SU-DHL-6 (cell line): ENCODE measurements around the gene CD180.

Experiments used
- H2AFZ ChIP-seq: fragments of 200-600 bp; sonication (generic); 2 replicates; pipeline ENCODE4 v1.6.1; 2014; ENCODE audit warnings: low read depth, mild to moderate bottlenecking, moderate library complexity, mixed read lengths, antibody characterized with exemption, low read length; ENCODE audit not compliant: severe bottlenecking
- H3F3A ChIP-seq: fragments of 200-600 bp; shearing (Covaris generic); 2 replicates; pipeline ENCODE4 v1.6.0; 2016; ENCODE audit warnings: antibody characterized with exemption, mild to moderate bottlenecking; ENCODE audit not compliant: insufficient read depth
- H3K27ac ChIP-seq: fragments of 200-600 bp; sonication (generic); 2 replicates; pipeline ENCODE4 v1.5.1; 2016; ENCODE audit warnings: low read depth, mild to moderate bottlenecking, low read length, moderate library complexity, mixed read lengths
- H3K27me3 ChIP-seq: fragments of 200-600 bp; sonication (generic), shearing (Covaris generic); 2 replicates; pipeline ENCODE4 v1.6.0; 2014; ENCODE audit warnings: mild to moderate bottlenecking, low read length
- H3K36me3 ChIP-seq: fragments of 200-600 bp; sonication (generic); 2 replicates; pipeline ENCODE4 v1.6.1; 2014; ENCODE audit warnings: mild to moderate bottlenecking, low read length, mixed read lengths
- H3K4me2 ChIP-seq: fragments of 300-600, 200-600 bp; shearing (Covaris generic), sonication (generic); 2 replicates; pipeline ENCODE4 v1.6.0; 2014; ENCODE audit warnings: low read length, low read depth, mild to moderate bottlenecking; ENCODE audit not compliant: poor library complexity, severe bottlenecking
- H3K4me3 ChIP-seq: fragments of 200-600 bp; sonication (generic); 2 replicates; pipeline ENCODE4 v1.5.1; 2014; ENCODE audit warnings: antibody characterized with exemption, low read length, mild to moderate bottlenecking, mixed read lengths; ENCODE audit not compliant: insufficient read depth, poor library complexity, severe bottlenecking
- H3K79me2 ChIP-seq: fragments of 200-600 bp; sonication (generic); 2 replicates; pipeline ENCODE4 v1.6.1; 2014; ENCODE audit warnings: mild to moderate bottlenecking, low read length, moderate library complexity; ENCODE audit not compliant: insufficient read depth
- H3K9ac ChIP-seq: fragments of 200-600 bp; sonication (generic); 2 replicates; pipeline ENCODE4 v1.7.0; 2014; ENCODE audit warnings: mild to moderate bottlenecking, low read length
- H3K9me2 ChIP-seq: fragments of 200-600 bp; sonication (generic); replicated peaks from 2 replicates; pipeline ENCODE4 v1.6.1; 2014; ENCODE audit warnings: low read length; ENCODE audit not compliant: insufficient read depth
- H3K9me3 ChIP-seq: fragments of 200-600 bp; sonication (generic); 2 replicates; pipeline ENCODE4 v1.6.1; 2014; ENCODE audit warnings: low read length, mixed read lengths; ENCODE audit not compliant: insufficient read depth
- H4K20me1 ChIP-seq: fragments of 200-600 bp; sonication (generic); 2 replicates; pipeline ENCODE4 v1.6.1; 2014; ENCODE audit warnings: low read depth, mild to moderate bottlenecking, antibody characterized with exemption, low read length, moderate library complexity, mixed read lengths
- CTCF ChIP-seq: fragments of 200-600 bp; sonication (generic); IDR thresholded peaks from one replicate; pipeline ENCODE4 v1.5.1; 2017; ENCODE audit warnings: antibody characterized with exemption, mild to moderate bottlenecking, low read length, moderate library complexity; ENCODE audit not compliant: insufficient read depth, poor library complexity, severe bottlenecking
- EZH2phosphoT487 ChIP-seq: fragments of 200-600 bp; sonication (generic), shearing (Covaris generic); conservative IDR thresholded peaks from 2 replicates; pipeline ENCODE4 v1.6.1; 2018; ENCODE audit warnings: mild to moderate bottlenecking, antibody characterized with exemption, low read length, moderate library complexity, mixed read lengths

CD180 gene

GRCh38 chr5:67241326-67241725, 44.7 kb upstream of the CD180 start:
- TF ChIP-seq EZH2phosphoT487 (no peak), CTCF (no peak)
- Histone ChIP-seq H2AFZ (no peak overlapping the region), H3K4me2 (no peak overlapping the region), H3K36me3 (no peaks in the 10 kb centered on the region), H3K9me2 (no peaks in the 10 kb centered on the region), H3K9ac (no peak overlapping the region), H3K27me3 (no peaks in the 10 kb centered on the region), H3K9me3 (no peaks in the 10 kb centered on the region), H3F3A (no peaks in the 10 kb centered on the region), H3K79me2 (no peaks in the 10 kb centered on the region), H4K20me1 (no peaks in the 10 kb centered on the region), H3K4me3 (no peak overlapping the region), H3K27ac (no peak overlapping the region)

DNA sequence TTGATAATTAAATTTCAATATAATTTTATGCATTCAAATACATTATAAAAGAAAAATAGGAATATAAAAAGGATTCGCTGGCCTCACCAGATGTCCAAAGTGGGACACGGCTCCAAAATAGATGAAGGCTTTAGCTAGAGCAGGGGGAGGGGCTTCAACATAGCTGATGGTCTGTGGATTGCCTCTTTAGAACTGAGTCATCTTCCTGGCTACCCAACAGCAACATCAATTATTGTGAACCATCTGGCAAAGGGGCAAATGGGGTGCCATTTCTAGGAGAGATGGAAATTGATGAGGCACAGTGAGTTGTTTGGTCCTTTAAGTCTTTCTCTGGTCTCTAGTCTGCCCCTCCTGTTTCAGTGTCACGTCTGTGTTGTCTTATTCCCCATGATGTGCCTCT, 44.2 kb upstream of the CD180 start:
- Histone ChIP-seq H2AFZ (no peak overlapping the region), H4K20me1 (no peaks in the 10 kb centered on the region), H3K27ac (no peak overlapping the region), H3K79me2 (no peaks in the 10 kb centered on the region), H3K9me3 (no peaks in the 10 kb centered on the region), H3K9me2 (no peaks in the 10 kb centered on the region), H3K4me2 (no peak overlapping the region), H3K36me3 (no peaks in the 10 kb centered on the region), H3F3A (no peaks in the 10 kb centered on the region), H3K27me3 (no peaks in the 10 kb centered on the region), H3K4me3 (no peak overlapping the region), H3K9ac (no peak overlapping the region)
- TF ChIP-seq EZH2phosphoT487 (no peak), CTCF (no peak)

DNA sequence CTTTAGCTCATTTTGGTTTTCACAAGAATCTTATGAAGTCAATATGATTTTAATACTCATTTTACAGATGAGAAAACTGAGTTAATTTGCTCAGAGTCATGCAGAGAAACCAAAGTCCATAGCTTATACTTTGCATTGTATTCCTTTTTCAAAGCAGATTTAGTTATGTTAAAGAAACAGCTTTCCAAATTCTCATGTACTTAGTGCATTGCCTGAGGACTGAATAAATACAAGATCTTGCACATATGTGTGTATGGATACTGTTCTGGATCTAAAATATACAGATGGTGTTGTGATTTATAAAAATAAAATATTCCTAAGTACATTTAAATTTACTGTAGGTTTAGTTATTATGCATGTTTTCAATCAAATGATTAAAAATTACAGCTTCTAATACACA, 43.5 kb upstream of the CD180 start:
- H2AFZ ChIP-seq: no peak overlapping the region
- no peaks in the 10 kb centered on the region for H4K20me1 ChIP-seq
- no peaks in the 10 kb centered on the region for H3K36me3 ChIP-seq
- no peak overlapping the region for H3K4me3 ChIP-seq
- TF ChIP-seq CTCF (no peak), EZH2phosphoT487 (no peak)
- H3K9ac ChIP-seq: no peak overlapping the region
- no peaks in the 10 kb centered on the region for H3K79me2 ChIP-seq
- H3F3A ChIP-seq: no peaks in the 10 kb centered on the region
- H3K9me3 ChIP-seq: no peaks in the 10 kb centered on the region
- H3K9me2 ChIP-seq: no peaks in the 10 kb centered on the region
- H3K4me2 ChIP-seq: no peak overlapping the region
- H3K27ac ChIP-seq: no peak overlapping the region
- no peaks in the 10 kb centered on the region for H3K27me3 ChIP-seq

DNA sequence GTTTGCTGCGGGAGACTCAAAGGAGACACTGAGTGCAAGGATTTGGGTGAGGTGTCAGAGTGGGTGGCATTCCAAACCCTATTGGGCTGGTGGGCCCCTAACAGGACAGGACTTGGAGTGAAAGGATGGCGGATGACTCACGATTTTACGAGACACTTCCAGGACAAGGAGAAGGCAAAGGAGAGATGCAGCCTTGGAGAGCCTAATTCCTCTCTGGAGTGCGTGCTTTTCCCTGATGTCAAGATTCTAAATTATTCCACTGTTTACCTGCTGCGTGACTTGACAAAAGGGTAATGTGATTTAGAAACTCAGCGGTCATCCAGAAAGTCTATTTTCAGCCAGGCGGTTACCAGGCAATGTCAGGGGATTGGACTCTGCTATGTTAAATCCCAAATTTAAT, 41.6 kb upstream of the CD180 start:
- H3K4me3 ChIP-seq: no peak overlapping the region
- H3K9me3 ChIP-seq: no peaks in the 10 kb centered on the region
- H3K36me3 ChIP-seq: no peaks in the 10 kb centered on the region
- TF ChIP-seq CTCF: no peak
- no peak for TF ChIP-seq EZH2phosphoT487
- H3F3A ChIP-seq: no peaks in the 10 kb centered on the region
- H3K4me2 ChIP-seq: no peak overlapping the region
- H3K27me3 ChIP-seq: no peaks in the 10 kb centered on the region
- H3K79me2 ChIP-seq: no peaks in the 10 kb centered on the region
- H2AFZ ChIP-seq: no peak overlapping the region
- H3K9ac ChIP-seq: no peak overlapping the region
- H3K9me2 ChIP-seq: no peaks in the 10 kb centered on the region
- H4K20me1 ChIP-seq: no peaks in the 10 kb centered on the region
- no peak overlapping the region for H3K27ac ChIP-seq
